GM20000 (cell line): ENCODE measurements around the gene CLTCL1.

Experiments used
- DNase-seq: peaks from one replicate; pipeline ENCODE4 v3.0.0; 2012; ENCODE audit warnings: low spot score
- TF ChIP-seq, protein P1 (sequence below): IDR thresholded peaks from 2 replicates; pipeline ENCODE4 v1.5.1; 2012; ENCODE audit warnings: mild to moderate bottlenecking, control low read depth; ENCODE audit errors: extremely low read depth, missing control alignments

CLTCL1 gene

GRCh38 chr22:19213442-19214077, 78.0 kb downstream of the CLTCL1 start:
- DNase-seq = no peak
- TF ChIP-seq, protein P1, sequence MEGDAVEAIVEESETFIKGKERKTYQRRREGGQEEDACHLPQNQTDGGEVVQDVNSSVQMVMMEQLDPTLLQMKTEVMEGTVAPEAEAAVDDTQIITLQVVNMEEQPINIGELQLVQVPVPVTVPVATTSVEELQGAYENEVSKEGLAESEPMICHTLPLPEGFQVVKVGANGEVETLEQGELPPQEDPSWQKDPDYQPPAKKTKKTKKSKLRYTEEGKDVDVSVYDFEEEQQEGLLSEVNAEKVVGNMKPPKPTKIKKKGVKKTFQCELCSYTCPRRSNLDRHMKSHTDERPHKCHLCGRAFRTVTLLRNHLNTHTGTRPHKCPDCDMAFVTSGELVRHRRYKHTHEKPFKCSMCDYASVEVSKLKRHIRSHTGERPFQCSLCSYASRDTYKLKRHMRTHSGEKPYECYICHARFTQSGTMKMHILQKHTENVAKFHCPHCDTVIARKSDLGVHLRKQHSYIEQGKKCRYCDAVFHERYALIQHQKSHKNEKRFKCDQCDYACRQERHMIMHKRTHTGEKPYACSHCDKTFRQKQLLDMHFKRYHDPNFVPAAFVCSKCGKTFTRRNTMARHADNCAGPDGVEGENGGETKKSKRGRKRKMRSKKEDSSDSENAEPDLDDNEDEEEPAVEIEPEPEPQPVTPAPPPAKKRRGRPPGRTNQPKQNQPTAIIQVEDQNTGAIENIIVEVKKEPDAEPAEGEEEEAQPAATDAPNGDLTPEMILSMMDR = no peak

GRCh38 chr22:19213001-19213400, 78.5 kb downstream of the CLTCL1 start:
- TF ChIP-seq, protein P1 = no peak
- no peak for DNase-seq

- TF ChIP-seq, protein P1 = no peak
- DNase-seq = no peak
Observed at GRCh38 chr22:19212302-19212870, 79.1 kb downstream of the CLTCL1 start.

GRCh38 chr22:19210188-19210587, 81.3 kb downstream of the CLTCL1 start:
- DNase-seq = no peak
- TF ChIP-seq, protein P1 = no peak

DNA sequence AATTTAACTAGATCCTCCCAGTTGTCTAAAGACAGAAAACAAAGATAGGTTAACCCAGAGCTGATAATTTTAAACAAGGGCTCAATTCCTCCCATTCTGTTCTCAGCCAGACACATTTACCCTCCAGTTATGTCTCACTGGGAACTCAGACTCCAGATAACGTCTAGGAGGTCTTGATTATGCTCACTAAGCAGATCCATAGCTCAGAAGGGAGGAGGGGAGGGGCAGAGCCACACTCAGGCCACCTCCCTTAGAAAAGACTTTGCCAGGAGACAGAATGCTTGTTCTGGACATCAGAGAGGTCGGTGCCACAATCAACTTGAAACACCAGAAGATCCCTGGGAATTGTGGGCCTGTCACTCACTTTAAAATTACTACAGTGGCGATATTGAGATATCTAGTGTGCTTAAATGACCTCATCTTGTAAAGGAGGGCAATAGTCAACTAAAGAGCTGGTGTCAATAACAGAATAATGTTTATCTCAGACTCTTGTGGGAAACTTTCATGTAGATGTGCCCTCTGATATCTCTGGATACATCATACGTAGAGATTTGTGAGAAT, 83.2 kb downstream of the CLTCL1 start:
- TF ChIP-seq, protein P1 = no peak
- no peak for DNase-seq

DNA sequence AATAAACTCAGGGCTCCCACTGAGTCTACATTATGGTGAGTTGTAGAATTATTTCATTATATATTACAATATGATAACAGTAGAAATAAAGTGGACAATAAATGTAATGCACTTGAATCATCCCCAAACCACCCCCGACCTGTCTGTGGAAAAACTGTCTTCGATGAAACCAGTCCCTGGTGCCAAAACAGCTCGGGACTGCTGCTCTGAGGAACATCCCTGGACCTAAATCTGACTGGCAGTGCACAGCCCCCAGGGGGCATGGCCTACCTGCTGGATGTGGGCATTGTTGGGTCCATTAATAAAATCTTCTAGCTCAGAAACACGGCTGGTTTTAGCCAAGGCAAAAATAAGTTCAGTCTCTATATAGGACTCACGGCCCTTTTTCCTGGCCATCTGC, 83.6 kb downstream of the CLTCL1 start:
- DNase-seq = no peak
- TF ChIP-seq, protein P1 = no peak

DNA sequence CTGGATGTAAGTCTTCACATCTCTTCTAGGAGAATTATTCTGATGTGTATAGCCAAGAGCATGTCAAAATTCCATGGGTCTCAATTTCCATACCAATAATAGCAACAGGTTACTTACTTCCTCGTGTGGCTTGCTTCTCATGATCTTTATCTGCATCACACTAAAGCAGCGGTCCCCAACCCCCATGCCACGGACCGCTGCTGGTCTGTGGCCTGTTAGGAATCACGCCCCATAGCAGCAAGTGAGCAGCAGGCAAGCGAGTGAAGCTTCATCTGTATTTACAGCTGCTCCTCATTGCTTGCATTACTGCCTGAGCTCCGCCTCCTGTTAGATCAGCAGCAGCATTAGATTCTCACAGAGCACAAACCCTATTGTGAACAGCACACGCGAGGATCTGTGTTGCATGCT, 84.1 kb downstream of the CLTCL1 start:
- no peak for DNase-seq

More for the DNA sequence above, 84.1 kb downstream of the CLTCL1 start:
- TF ChIP-seq, protein P1 = no peak
